SK-N-SH (cell line): ENCODE data around the gene TNNT2.

Experiments
- NRF1 ChIP-seq: IDR thresholded peaks from 2 replicates; pipeline ENCODE4 v1.6.1; 2012; ENCODE audit warnings: low read depth, mild to moderate bottlenecking, low read length
- TF ChIP-seq, protein P1 (sequence below): fragments of 200-600 bp; sonication (generic); IDR thresholded peaks from 2 replicates; pipeline ENCODE4 v1.6.1; 2017; ENCODE audit warnings: antibody characterized with exemption, mild to moderate bottlenecking, moderate library complexity

DNA sequence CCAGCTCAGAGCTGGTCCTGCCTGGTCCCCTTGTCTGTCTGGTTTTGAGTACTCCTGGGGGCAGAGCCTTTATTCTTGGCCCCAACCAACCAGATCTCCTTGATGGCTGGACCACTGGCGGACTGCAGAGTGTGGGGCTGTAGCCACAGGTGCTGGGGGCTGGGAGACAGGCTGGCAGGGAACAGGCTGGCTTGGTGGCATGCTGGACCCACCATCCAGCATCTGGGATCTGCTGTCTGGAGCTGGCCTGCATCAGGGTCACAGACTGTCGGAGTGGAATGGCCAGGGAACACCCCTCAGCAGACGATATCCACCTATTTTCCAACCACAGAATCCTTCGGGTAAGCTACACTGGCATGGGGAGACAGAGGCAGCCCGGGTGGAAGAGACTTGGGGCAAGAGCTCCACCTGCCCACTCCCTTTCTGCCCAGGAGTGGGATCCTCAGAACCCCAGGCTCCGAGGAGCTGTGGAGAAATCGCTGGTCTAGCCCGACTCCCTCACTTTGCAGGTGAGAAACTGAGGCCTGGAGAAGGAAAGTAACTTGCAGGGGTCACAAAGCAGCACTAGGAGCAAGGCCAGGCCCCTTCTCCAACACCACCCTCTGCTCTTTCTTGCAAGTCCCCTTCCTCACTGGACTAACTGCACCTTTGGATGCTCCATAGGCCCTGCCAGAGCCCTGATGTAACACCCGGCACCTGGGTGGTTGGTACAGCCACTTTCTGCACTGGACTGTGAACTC is 40.6 kb downstream of the TNNT2 start:
- TF ChIP-seq, protein P1, sequence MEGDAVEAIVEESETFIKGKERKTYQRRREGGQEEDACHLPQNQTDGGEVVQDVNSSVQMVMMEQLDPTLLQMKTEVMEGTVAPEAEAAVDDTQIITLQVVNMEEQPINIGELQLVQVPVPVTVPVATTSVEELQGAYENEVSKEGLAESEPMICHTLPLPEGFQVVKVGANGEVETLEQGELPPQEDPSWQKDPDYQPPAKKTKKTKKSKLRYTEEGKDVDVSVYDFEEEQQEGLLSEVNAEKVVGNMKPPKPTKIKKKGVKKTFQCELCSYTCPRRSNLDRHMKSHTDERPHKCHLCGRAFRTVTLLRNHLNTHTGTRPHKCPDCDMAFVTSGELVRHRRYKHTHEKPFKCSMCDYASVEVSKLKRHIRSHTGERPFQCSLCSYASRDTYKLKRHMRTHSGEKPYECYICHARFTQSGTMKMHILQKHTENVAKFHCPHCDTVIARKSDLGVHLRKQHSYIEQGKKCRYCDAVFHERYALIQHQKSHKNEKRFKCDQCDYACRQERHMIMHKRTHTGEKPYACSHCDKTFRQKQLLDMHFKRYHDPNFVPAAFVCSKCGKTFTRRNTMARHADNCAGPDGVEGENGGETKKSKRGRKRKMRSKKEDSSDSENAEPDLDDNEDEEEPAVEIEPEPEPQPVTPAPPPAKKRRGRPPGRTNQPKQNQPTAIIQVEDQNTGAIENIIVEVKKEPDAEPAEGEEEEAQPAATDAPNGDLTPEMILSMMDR, result no peak
- no peak for TF ChIP-seq NRF1
